K562 (cell line): ENCODE results near the gene ZSCAN22. TPM values are rescaled to one million over a fixed set of nuclear protein-coding genes. Genes with fewer than 3 reads are reported as not detected.

ENCODE experiments used
- ARID2 ChIP-seq: fragments of 450-650 bp; IDR thresholded peaks from 2 replicates; pipeline ENCODE4 v1.6.1; 2017; ENCODE audit warnings: antibody characterized with exemption, mild to moderate bottlenecking
- ATF7 ChIP-seq: fragments of 450-650 bp; IDR thresholded peaks from 2 replicates; pipeline ENCODE4 v1.7.1; 2014; ENCODE audit warnings: mild to moderate bottlenecking, moderate library complexity
- CBX8 ChIP-seq: fragments of 200-600 bp; sonication (generic); IDR thresholded peaks from 2 replicates; pipeline ENCODE4 v1.6.1; 2012; ENCODE audit warnings: borderline replicate concordance, mixed run types, low read depth, mild to moderate bottlenecking, moderate library complexity, mixed read lengths, low read length, control low read depth, inconsistent platforms; ENCODE audit not compliant: poor library complexity, severe bottlenecking; ENCODE audit errors: extremely low read depth
- COPS2 ChIP-seq: fragments of 450-650 bp; conservative IDR thresholded peaks from 2 replicates; pipeline ENCODE4 v1.6.1; 2016; ENCODE audit warnings: mild to moderate bottlenecking, moderate library complexity
- CTBP1 ChIP-seq: fragments of 450-650 bp; IDR thresholded peaks from 2 replicates; pipeline ENCODE4 v1.6.1; 2016; ENCODE audit warnings: borderline replicate concordance
- CXXC5 ChIP-seq: fragments of 250-450 bp; sonication (Bioruptor Pico); IDR thresholded peaks from 2 replicates; pipeline ENCODE4 v1.8.0; 2022; ENCODE audit warnings: inconsistent platforms, mild to moderate bottlenecking, moderate library complexity
- DPF2 ChIP-seq: fragments of 450-650 bp; IDR thresholded peaks from 2 replicates; pipeline ENCODE4 v1.6.1; 2016
- HIVEP1 ChIP-seq: fragments of 250-450 bp; sonication (Bioruptor Pico); IDR thresholded peaks from 2 replicates; pipeline ENCODE4 v1.4.0; 2020; ENCODE audit warnings: mild to moderate bottlenecking
- MLLT1 ChIP-seq, 2 experiments: fragments of 450-650 bp; IDR thresholded peaks; 2 replicates each; pipeline ENCODE4 v1.6.1; 2016
- MNT ChIP-seq, 2 experiments: fragments of 450-650 bp; conservative IDR thresholded peaks; 2 replicates each; pipeline ENCODE4 v1.6.1; 2017; ENCODE audit warnings: mild to moderate bottlenecking in 2 of 2, moderate library complexity in 2 of 2
- NCOA4 ChIP-seq: fragments of 450-650 bp; IDR thresholded peaks from 2 replicates; pipeline ENCODE4 v1.6.1; 2018; ENCODE audit warnings: mild to moderate bottlenecking; ENCODE audit not compliant: partially characterized antibody
- PHB ChIP-seq: fragments of 250-450 bp; sonication (Bioruptor Pico); IDR thresholded peaks from 2 replicates; pipeline ENCODE4 v1.5.0; 2021
- RBM34 ChIP-seq: fragments of 200-400 bp; formaldehyde crosslinking; IDR thresholded peaks from 2 replicates; pipeline ENCODE4 v1.6.1; 2018; ENCODE audit warnings: low read length, borderline replicate concordance; ENCODE audit not compliant: insufficient read depth
- SNIP1 ChIP-seq: fragments of 450-650 bp; IDR thresholded peaks from 2 replicates; pipeline ENCODE4 v1.7.1; 2017; ENCODE audit warnings: low read depth, mild to moderate bottlenecking
- SPI1 ChIP-seq: IDR thresholded peaks from 2 replicates; pipeline ENCODE4 v1.6.1; 2011; ENCODE audit warnings: low read depth, low read length, control low read depth, borderline replicate concordance
- TBP ChIP-seq: optimal IDR thresholded peaks from 2 replicates; pipeline ENCODE3; 2011; ENCODE audit warnings: low read depth, low read length, improper control_type of control experiment
- TCF15 ChIP-seq: fragments of 250-450 bp; sonication (Bioruptor Pico); IDR thresholded peaks from 2 replicates; pipeline ENCODE4 v1.8.0; 2022; ENCODE audit warnings: moderate library complexity, mild to moderate bottlenecking, inconsistent platforms
- ZNF407 ChIP-seq: fragments of 450-650 bp; IDR thresholded peaks from 2 replicates; pipeline ENCODE4 v1.6.1; 2016; ENCODE audit warnings: low read depth
- ZNF75A ChIP-seq: fragments of 450-650 bp; formaldehyde crosslinking; IDR thresholded peaks from 2 replicates; pipeline ENCODE4 v1.4.0; 2020; ENCODE audit warnings: mild to moderate bottlenecking
- ZNF77 ChIP-seq: fragments of 250-450 bp; sonication (Bioruptor Pico); IDR thresholded peaks from 2 replicates; pipeline ENCODE4 v1.5.0; 2020
- polyA plus RNA-seq, 8 experiments: library from polyadenylated mRNA; depleted of rRNA in 4 of 8; stranded (reverse) in 5 of 8; unstranded in 3 of 8; fragments of >200 nt; fragmentation: Nextera tagmentation in 2 of 8; fragmentation: Illumina TruSeq in 1 of 8; extraction: Ambion mirVana in 2 of 8; extraction: Trizol in 1 of 8; gene quantifications; 2 replicates each; pipeline versions ENCODE4 v1.2.1 to v1.2.3, GENCODE V29; 2011 to 2014; ENCODE audit warnings: inconsistent platforms in 1 of 8, missing spikeins in 1 of 8
- total RNA-seq, 7 experiments: library from RNA; depleted of rRNA in 6 of 7; stranded (reverse); fragments of >200 nt in 6 of 7; fragmentation: Illumina TruSeq in 2 of 7; extraction: Trizol in 2 of 7; gene quantifications; 2 replicates each; pipeline versions ENCODE4 v1.2.1 to v1.2.3, GENCODE V29; 2011 to 2021; ENCODE audit warnings: low replicate concordance in 1 of 7

Gene ZSCAN22
- total and polyA plus RNA-seq, 9 of the 15 experiments (the other 6 are each of a cell fraction or from before 2014, with no cell fraction given), result 0.98 to 5.3 (median 3.0) TPM

GRCh38 chr19:58304255-58304654, 22.5 kb upstream of the ZSCAN22 start (continued):
- TF ChIP-seq MNT (conservative IDR thresholded peaks at IDR 0.05), result no peak
- TF ChIP-seq ARID2, result no peak
- TF ChIP-seq SNIP1, result no peak
- no peak for TF ChIP-seq PHB (CRISPR knock-in tag)
- no peak for TF ChIP-seq MLLT1 (IDR thresholded peaks at IDR 0.05)
- TF ChIP-seq SPI1, result no peak
- no peak for TF ChIP-seq ZNF407
- no peak for TF ChIP-seq TBP
- no peak for TF ChIP-seq ZNF75A (CRISPR knock-in tag)
- TF ChIP-seq CTBP1, result peak; percentile 51
- no peak for TF ChIP-seq RBM34
- peak; percentile 2; the same call in 1 of the 2 replicates for TF ChIP-seq DPF2
- no peak for TF ChIP-seq TCF15 (CRISPR knock-in tag)
- no peak for TF ChIP-seq HIVEP1
- no peak for TF ChIP-seq ZNF77 (CRISPR knock-in tag)
- TF ChIP-seq NCOA4, result no peak
- TF ChIP-seq ATF7, result no peak
- TF ChIP-seq CBX8, result no peak
- TF ChIP-seq COPS2, result no peak
- TF ChIP-seq CXXC5 (CRISPR knock-in tag), result peak; percentile 34; the same call in 1 of the 2 replicates
